Measurements from ENCODE around the gene CYP4V2.

- TF ChIP-seq SIN3A (IDR thresholded peaks at IDR 0.05; ENCODE audit: borderline replicate concordance, low read depth, low read length) = no peak
- no peak for TF ChIP-seq CTCF (IDR thresholded peaks at IDR 0.05)
- no peak for TF ChIP-seq SMC3 (IDR thresholded peaks at IDR 0.05; ENCODE audit: low read depth, low read length)
Observed at GRCh38 chr4:186169333-186169944, 21.9 kb upstream of the CYP4V2 start.

All from SK-N-SH (cell line).